ENCODE results near the gene KCNJ9.

Gene KCNJ9

DNA sequence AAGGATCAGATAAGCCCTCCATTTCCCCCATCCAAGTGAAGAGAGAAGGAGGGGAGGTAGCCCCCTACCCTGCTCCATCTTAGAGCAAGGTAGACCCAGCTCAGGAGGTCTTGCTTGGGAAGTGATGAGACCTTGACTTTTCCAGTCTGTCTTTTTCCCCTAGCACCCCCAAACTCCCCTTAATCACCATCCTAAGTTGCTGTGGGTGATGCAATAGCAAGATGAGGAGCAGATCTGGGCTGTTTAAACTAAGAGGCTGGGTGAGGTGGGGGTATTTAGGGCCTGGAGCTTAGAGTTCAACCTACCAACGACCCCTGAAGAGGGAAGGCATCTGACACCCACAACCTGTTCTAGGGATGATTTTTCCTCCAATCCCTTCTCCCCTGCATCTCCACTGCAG lies 36.0 kb downstream of the KCNJ9 start:
- no peaks in the 10 kb centered on the region for H3K27me3 ChIP-seq (ENCODE audit: insufficient read depth, low read depth, severe bottlenecking)
- TF ChIP-seq, protein P1, sequence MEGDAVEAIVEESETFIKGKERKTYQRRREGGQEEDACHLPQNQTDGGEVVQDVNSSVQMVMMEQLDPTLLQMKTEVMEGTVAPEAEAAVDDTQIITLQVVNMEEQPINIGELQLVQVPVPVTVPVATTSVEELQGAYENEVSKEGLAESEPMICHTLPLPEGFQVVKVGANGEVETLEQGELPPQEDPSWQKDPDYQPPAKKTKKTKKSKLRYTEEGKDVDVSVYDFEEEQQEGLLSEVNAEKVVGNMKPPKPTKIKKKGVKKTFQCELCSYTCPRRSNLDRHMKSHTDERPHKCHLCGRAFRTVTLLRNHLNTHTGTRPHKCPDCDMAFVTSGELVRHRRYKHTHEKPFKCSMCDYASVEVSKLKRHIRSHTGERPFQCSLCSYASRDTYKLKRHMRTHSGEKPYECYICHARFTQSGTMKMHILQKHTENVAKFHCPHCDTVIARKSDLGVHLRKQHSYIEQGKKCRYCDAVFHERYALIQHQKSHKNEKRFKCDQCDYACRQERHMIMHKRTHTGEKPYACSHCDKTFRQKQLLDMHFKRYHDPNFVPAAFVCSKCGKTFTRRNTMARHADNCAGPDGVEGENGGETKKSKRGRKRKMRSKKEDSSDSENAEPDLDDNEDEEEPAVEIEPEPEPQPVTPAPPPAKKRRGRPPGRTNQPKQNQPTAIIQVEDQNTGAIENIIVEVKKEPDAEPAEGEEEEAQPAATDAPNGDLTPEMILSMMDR (IDR thresholded peaks at IDR 0.05; ENCODE audit: low read depth, low read length), result no peak
- DNase-seq, result no peak
- no peaks in the 10 kb centered on the region for H3K9me3 ChIP-seq (ENCODE audit: severe bottlenecking)
- no peaks in the 10 kb centered on the region for H3K36me3 ChIP-seq
- H3K27ac ChIP-seq, result peak overlapping the region; percentile 34
- H3K4me3 ChIP-seq (ENCODE audit: low read depth, low read length), result 0 out of 2 replicates have a peak overlapping the region, but pooled peaks have one; percentile 2

DNA sequence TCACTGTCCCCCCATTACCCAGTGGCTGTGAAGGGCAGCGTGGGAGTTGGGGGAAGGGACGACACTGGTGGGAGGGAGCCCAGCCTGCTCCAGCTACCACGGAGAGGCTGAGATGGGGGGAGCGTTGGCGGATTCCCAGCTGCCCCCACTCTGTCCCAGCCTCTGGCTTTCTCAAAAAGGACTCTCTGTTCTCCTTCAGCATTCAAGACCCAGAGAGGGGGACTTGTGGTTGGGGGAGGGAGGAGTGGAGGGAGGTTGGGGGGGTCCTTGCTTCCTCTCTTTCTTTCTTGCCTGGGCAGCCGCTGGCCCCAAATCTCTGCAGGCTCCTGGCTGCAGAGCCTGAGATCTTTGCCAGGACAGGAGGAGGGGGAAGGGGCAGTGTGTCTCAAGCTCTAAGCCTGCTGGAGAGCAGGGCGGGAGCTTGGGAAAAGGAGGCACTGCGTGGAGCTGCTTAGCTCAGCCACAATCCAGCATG lies 36.4 kb downstream of the KCNJ9 start:
- H3K27ac ChIP-seq, result peak overlapping the region; percentile 34
- no peaks in the 10 kb centered on the region for H3K27me3 ChIP-seq (ENCODE audit: insufficient read depth, low read depth, severe bottlenecking)
- no peaks in the 10 kb centered on the region for H3K36me3 ChIP-seq
- H3K4me3 ChIP-seq (ENCODE audit: low read depth, low read length), result 0 out of 2 replicates have a peak overlapping the region, but pooled peaks have one; percentile 2
- TF ChIP-seq, protein P1 (IDR thresholded peaks at IDR 0.05; ENCODE audit: low read depth, low read length), result no peak
- no peaks in the 10 kb centered on the region for H3K9me3 ChIP-seq (ENCODE audit: severe bottlenecking)
- DNase-seq, result peak; percentile 86

- TF ChIP-seq, protein P1 (IDR thresholded peaks at IDR 0.05; ENCODE audit: low read depth, low read length), result no peak
- Histone ChIP-seq H3K9me3 (ENCODE audit: severe bottlenecking) (no peaks in the 10 kb centered on the region), H3K27ac (no peak overlapping the region), H3K36me3 (no peaks in the 10 kb centered on the region), H3K4me3 (ENCODE audit: low read depth, low read length) (no peak overlapping the region), H3K27me3 (ENCODE audit: insufficient read depth, low read depth, severe bottlenecking) (no peaks in the 10 kb centered on the region)
- no peak for DNase-seq
Observed at GRCh38 chr1:160118928-160119327, 37.6 kb downstream of the KCNJ9 start.

DNA sequence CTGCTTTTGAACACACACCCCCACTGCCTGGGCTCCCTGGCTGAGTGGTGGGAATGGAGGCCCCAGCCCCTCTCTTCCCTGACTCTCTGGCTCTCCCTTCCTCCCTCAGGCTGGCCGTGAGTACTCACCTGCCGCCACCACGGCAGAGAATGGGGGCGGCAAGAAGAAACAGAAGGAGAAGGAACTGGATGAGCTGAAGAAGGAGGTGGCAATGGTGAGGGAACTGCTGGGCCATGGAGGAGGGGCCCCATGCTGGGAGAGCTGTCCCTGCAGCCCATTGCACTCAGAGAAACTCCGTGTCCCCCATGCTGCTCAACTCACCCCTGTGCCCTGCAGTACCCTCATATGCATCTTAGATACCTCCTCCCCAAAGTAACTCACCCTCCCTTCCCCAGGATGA lies 39.5 kb downstream of the KCNJ9 start:
- Histone ChIP-seq H3K9me3 (ENCODE audit: severe bottlenecking) (no peaks in the 10 kb centered on the region), H3K36me3 (no peaks in the 10 kb centered on the region), H3K27ac (no peak overlapping the region), H3K27me3 (ENCODE audit: insufficient read depth, low read depth, severe bottlenecking) (no peaks in the 10 kb centered on the region), H3K4me3 (ENCODE audit: low read depth, low read length) (no peak overlapping the region)
- DNase-seq, result no peak
- TF ChIP-seq, protein P1 (IDR thresholded peaks at IDR 0.05; ENCODE audit: low read depth, low read length), result no peak

DNA sequence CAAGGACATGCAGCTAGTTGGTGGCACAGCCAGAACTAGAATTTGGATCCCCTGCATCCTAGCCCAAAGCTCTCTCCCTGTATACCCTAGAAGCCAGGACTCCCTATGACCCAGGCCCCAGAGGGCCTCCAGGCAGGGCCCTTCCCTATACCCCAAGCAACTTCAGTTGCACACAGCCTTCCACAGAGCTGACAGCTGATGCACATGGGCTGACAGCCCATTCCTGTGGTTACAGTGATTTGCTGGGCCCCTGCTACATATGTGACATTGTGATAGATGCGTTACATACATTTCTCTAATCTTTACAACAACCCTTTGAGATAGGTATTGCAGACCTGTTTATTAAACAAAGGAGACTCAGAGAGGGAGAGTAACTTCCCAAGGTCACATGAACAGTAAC lies 40.0 kb downstream of the KCNJ9 start:
- H3K36me3 ChIP-seq, result no peaks in the 10 kb centered on the region
- no peak overlapping the region for H3K4me3 ChIP-seq (ENCODE audit: low read depth, low read length)
- H3K27ac ChIP-seq, result no peak overlapping the region
- no peaks in the 10 kb centered on the region for H3K27me3 ChIP-seq (ENCODE audit: insufficient read depth, low read depth, severe bottlenecking)
- no peak for DNase-seq
- H3K9me3 ChIP-seq (ENCODE audit: severe bottlenecking), result no peaks in the 10 kb centered on the region
- TF ChIP-seq, protein P1 (IDR thresholded peaks at IDR 0.05; ENCODE audit: low read depth, low read length), result no peak

DNA sequence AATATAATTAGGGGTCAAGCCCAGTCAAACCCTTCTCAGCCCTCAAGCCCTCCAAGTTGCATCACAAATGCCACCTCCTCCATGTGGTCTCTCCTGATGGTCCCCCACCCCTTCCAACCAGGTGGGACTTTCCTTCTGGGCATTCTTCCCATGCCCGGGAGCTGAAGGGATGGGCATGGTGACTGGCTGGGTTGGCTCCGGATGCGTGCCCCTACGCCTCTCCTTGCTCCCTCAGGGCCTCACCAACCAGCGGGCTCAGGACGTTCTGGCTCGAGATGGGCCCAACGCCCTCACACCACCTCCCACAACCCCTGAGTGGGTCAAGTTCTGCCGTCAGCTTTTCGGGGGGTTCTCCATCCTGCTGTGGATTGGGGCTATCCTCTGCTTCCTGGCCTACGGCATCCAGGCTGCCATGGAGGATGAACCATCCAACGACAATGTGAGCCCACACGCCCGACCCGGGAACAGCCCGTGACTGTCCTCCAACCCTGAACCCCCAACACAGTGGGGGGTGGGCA lies 41.7 kb downstream of the KCNJ9 start:
- TF ChIP-seq, protein P1 (IDR thresholded peaks at IDR 0.05; ENCODE audit: low read depth, low read length), result no peak
- H3K4me3 ChIP-seq (ENCODE audit: low read depth, low read length), result no peak overlapping the region
- no peaks in the 10 kb centered on the region for H3K9me3 ChIP-seq (ENCODE audit: severe bottlenecking)
- DNase-seq, result no peak
- H3K36me3 ChIP-seq, result no peaks in the 10 kb centered on the region
- no peaks in the 10 kb centered on the region for H3K27me3 ChIP-seq (ENCODE audit: insufficient read depth, low read depth, severe bottlenecking)
- H3K27ac ChIP-seq, result no peak overlapping the region

Measured in WERI-Rb-1 (cell line).